ENCODE results near the gene FGF5. TPM values are rescaled to one million over a fixed set of nuclear protein-coding genes. Genes with fewer than 3 reads are reported as not detected.
A peak's percentile ranks its signal among the peaks of the same experiment; 100 is the strongest.

FGF5 gene
- total and polyA plus RNA-seq, 12 donors, result not detected

- Histone ChIP-seq H3K4me3 (no peak overlapping the region), H3K27ac (no peak overlapping the region), H3K4me1 (replicated peaks in 1 of 2) (peaks cover 0 to 9% of the 10 kb centered on the region in 2 donors), H3K9me3 (replicated peaks in 1 of 3) (no peaks in the 10 kb centered on the region), H3K27me3 (peaks cover 5% of the 10 kb centered on the region), H3K36me3 (replicated peaks in 1 of 2) (no peaks in the 10 kb centered on the region)
- no peak for DNase-seq
- TF ChIP-seq POLR2A (IDR thresholded peaks at IDR 0.05) (no peak), CTCF (IDR thresholded peaks at IDR 0.05) (no peak)
- 62 to 69% (median 69%) methylated on average over 1 of the region's 1 CpG for WGBS, 4 donors
- intact Hi-C loops (cut with DNase I), result no loop called here
Observed at GRCh38 chr4:80334568-80334967, 68.1 kb downstream of the FGF5 start.

- H3K36me3 ChIP-seq (replicated peaks in 1 of 2), result no peaks in the 10 kb centered on the region
- peak overlapping the region in 2 of 4 donors; percentile 7 to 55 for H3K4me3 ChIP-seq
- peaks cover 5% of the 10 kb centered on the region for H3K27me3 ChIP-seq
- DNase-seq, result no peak
- WGBS, 4 donors, result 11 to 13% (median 12%) methylated on average over 3 of the region's 3 CpGs
- no peaks in the 10 kb centered on the region for H3K9me3 ChIP-seq (replicated peaks in 1 of 3)
- intact Hi-C loops (cut with DNase I), result no loop called here
- TF ChIP-seq CTCF (IDR thresholded peaks at IDR 0.05) (no peak), POLR2A (IDR thresholded peaks at IDR 0.05) (no peak)
- no peak overlapping the region for H3K27ac ChIP-seq
- H3K4me1 ChIP-seq (replicated peaks in 1 of 2), result peaks cover 0 to 9% of the 10 kb centered on the region in 2 donors
Observed at GRCh38 chr4:80335226-80335553, 68.7 kb downstream of the FGF5 start.

GRCh38 chr4:80335554-80336358 is 69.3 kb downstream of the FGF5 start, which contains the start of gene CFAP299:
CFAP299 (plus strand) TSS chr4:80335730.
- Histone ChIP-seq H3K27me3 (peaks cover 5% of the 10 kb centered on the region), H3K4me3 (peak within 1 kb of the TSS in 2 of 4 donors; percentile 7 to 55), H3K27ac (no peak within 1 kb of the TSS), H3K4me1 (replicated peaks in 1 of 2) (peaks cover 0 to 9% of the 10 kb centered on the region in 2 donors), H3K9me3 (replicated peaks in 1 of 3) (no peaks in the 10 kb centered on the region), H3K36me3 (replicated peaks in 1 of 2) (no peaks in the 10 kb centered on the region)
- 1 to 2% (median 1%) methylated on average over 15 to 49 of the region's 49 CpGs for whole genome bisulfite sequencing, 4 donors
- TF ChIP-seq POLR2A (IDR thresholded peaks at IDR 0.05), result no peak
- TF ChIP-seq CTCF (IDR thresholded peaks at IDR 0.05), result peak in 3 of 6 experiments; percentile 5 to 40 (median 12)
- intact Hi-C loops (cut with DNase I), result no loop called here
- peak; percentile 66 to 83 (median 74) for DNase-seq

- Histone ChIP-seq H3K27ac (no peak overlapping the region), H3K4me3 (no peak overlapping the region), H3K9me3 (replicated peaks in 1 of 3) (no peaks in the 10 kb centered on the region), H3K27me3 (peaks cover 5% of the 10 kb centered on the region), H3K36me3 (replicated peaks in 1 of 2) (no peaks in the 10 kb centered on the region), H3K4me1 (replicated peaks in 1 of 2) (peaks cover 0 to 9% of the 10 kb centered on the region in 2 donors)
- intact Hi-C loops (cut with DNase I), result no loop called here
- WGBS, 4 donors, result 5 to 22% (median 18%) methylated on average over 4 to 10 of the region's 10 CpGs
- TF ChIP-seq CTCF (IDR thresholded peaks at IDR 0.05), result no peak
- TF ChIP-seq POLR2A (IDR thresholded peaks at IDR 0.05), result no peak
- no peak for DNase-seq
Observed at GRCh38 chr4:80336582-80336981, 70.1 kb downstream of the FGF5 start.
